PFSK-1 (cell line): ENCODE measurements around the gene CLIC5.

Experiments
- FOXP2 ChIP-seq: optimal IDR thresholded peaks from 2 replicates; pipeline ENCODE3; 2011; ENCODE audit warnings: borderline replicate concordance, control low read depth, inconsistent platforms; ENCODE audit not compliant: insufficient read depth; ENCODE audit errors: extremely low read length, extremely low read depth
- POLR2AphosphoS5 ChIP-seq: IDR thresholded peaks from 2 replicates; pipeline ENCODE4 v1.6.1; 2012; ENCODE audit warnings: low read depth, mild to moderate bottlenecking, control low read depth, low read length, moderate library complexity
- REST ChIP-seq, 2 experiments: IDR thresholded peaks; 2 replicates each; pipeline versions ENCODE4 v1.6.1 to v1.8.0; 2011 to 2012; ENCODE audit warnings: low read depth in 2 of 2, low read length in 2 of 2, control low read depth in 1 of 2, inconsistent platforms in 1 of 2, mild to moderate bottlenecking in 1 of 2, moderate library complexity in 1 of 2; ENCODE audit not compliant: insufficient read depth in 1 of 2
- SIN3A ChIP-seq: IDR thresholded peaks from 2 replicates; pipeline ENCODE4 v1.6.1; 2012; ENCODE audit warnings: mild to moderate bottlenecking, low read length, moderate library complexity, borderline replicate concordance; ENCODE audit not compliant: insufficient read depth
- TAF1 ChIP-seq: IDR thresholded peaks from 2 replicates; pipeline ENCODE4 v1.6.1; 2012; ENCODE audit warnings: low read length, control low read depth, borderline replicate concordance; ENCODE audit not compliant: insufficient read depth

Gene CLIC5

DNA sequence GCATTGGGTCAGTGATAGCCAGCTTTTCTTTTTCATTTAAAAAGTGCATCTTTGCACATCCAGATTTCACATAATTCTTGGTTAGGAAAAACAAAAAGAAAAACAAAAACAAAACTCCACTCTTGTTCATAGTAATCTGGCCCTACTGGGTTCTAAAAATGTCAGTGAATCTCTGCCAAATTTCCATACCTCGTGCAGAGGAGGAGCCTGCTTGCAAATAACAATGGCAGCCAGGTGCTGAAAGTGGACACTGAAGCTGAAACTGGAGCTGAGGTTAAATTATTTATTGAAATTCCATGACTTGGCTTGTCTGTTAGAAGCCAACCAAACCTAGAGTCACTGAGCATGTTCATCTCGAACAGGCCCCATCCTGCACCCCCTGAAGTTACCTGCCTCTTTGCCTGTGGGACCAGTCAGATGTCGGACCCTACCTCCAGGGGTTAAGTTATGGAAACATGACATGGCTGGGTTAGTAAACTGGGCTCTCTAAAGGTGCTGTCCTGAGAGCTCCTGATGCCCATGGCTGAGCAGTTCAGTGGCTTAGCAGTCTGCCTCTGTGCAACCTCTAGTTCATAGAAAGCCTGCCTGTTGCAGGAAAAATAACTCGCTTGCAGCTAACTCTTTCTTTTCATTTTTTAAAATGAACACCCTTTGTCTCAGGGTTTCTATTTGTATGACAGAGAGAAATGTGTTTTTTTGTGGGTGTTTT is 42.7 kb downstream of the CLIC5 start:
- TF ChIP-seq TAF1 = no peak
- TF ChIP-seq REST (IDR thresholded peaks at IDR 0.05; ENCODE audit: insufficient read depth in 1 of 2, low read depth in 2 of 2, low read length in 2 of 2) = no peak
- TF ChIP-seq SIN3A = no peak
- no peak for TF ChIP-seq FOXP2
- TF ChIP-seq POLR2AphosphoS5 = no peak

GRCh38 chr6:45971287-45971686 is 44.4 kb downstream of the CLIC5 start:
- TF ChIP-seq TAF1 = no peak
- TF ChIP-seq FOXP2 = no peak

DNA sequence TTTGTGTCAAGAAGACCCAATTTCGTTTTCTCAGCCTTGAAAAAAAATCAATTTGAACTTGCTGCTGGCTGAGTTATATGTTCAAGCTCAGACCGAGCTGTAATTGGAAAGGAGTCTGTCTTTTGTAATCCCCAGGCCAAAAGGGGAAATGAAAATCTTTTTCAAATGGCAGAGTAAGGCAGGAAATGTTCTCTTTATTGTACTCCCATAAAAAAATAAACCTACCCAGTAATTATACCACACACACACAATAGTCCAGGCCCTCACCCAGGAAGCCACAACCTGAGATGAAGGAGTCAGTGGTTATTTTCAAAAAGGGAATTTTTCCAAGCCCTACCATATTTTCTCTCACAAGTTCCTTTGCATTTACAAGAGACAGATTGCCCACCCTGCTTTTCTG is 45.3 kb downstream of the CLIC5 start:
- no peak for TF ChIP-seq POLR2AphosphoS5
- TF ChIP-seq FOXP2 = no peak
- no peak for TF ChIP-seq SIN3A
- no peak for TF ChIP-seq TAF1
- no peak for TF ChIP-seq REST (IDR thresholded peaks at IDR 0.05; ENCODE audit: insufficient read depth in 1 of 2, low read depth in 2 of 2, low read length in 2 of 2)

DNA sequence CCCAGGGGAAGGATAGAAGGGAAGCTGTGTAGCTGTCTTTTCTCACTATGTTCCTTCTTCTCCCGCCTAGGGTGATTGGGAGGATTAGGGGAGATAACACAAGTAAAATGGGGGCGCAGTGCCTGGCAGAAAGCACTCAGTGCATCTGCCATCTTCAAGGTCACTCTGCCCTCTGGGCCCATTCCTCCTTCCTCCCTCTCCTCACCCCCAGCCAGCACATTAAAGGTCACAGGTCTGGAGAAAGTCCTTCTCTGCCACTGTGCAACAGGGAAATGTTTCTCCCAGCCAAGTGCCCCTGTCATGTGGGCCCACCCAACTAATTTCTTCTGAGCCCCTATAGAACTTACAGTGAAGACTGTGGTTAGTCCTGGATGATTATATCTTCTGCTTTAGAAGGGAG is 45.8 kb downstream of the CLIC5 start:
- TF ChIP-seq REST (IDR thresholded peaks at IDR 0.05; ENCODE audit: insufficient read depth in 1 of 2, low read depth in 2 of 2, low read length in 2 of 2) (no peak), SIN3A (no peak), TAF1 (no peak), POLR2AphosphoS5 (no peak), FOXP2 (no peak)

GRCh38 chr6:45969026-45969425 is 46.6 kb downstream of the CLIC5 start:
- TF ChIP-seq POLR2AphosphoS5 = no peak
- TF ChIP-seq TAF1 = no peak
- no peak for TF ChIP-seq REST (IDR thresholded peaks at IDR 0.05; ENCODE audit: insufficient read depth in 1 of 2, low read depth in 2 of 2, low read length in 2 of 2)
- TF ChIP-seq FOXP2 = no peak
- TF ChIP-seq SIN3A = no peak
